ENCODE results near the gene COX19. TPM values are rescaled to one million over a fixed set of nuclear protein-coding genes. Genes with fewer than 3 reads are reported as not detected.

Gene COX19
- total and polyA plus RNA-seq, 12 donors, result 3.7 to 9.1 (median 6.1) TPM

DNA sequence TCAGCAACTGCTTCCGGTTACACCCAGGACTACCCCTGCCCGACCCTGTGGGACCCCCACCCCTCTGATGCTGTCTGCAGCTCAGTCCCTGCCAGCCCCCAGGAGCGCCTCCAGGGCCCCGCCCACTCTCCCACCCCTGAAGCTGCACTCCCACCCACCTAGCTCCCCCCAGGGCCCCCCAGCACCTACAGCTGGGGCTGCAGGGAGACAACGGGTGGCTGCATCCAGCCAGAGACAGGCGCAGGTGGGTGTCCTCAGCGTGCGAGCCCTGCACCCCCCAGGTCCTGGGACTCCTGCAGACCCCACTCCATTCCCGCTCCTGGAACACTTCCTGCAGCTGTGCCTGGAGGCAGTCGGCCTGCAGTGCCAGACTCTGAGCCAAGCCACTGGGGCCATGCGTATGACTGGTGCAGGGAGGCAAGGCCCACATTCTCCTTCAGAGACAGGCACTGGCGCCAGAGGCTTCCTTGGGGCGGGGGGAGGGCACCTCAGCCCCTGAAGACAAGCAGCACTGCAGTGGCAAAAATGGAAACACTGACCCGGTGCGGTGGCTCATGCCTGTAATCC lies 13.7 kb upstream of the COX19 start:
- H3K27me3 ChIP-seq, result peaks cover 11 to 51% (median 46%) of the 10 kb centered on the region in 7 donors
- DNase-seq (no peak), ATAC-seq (no peak)
- H3K4me1 ChIP-seq, result peaks cover 0 to 31% (median 17%) of the 10 kb centered on the region in 9 donors
- WGBS, 2 donors, result 57 to 59% methylated on average over 15 of the region's 15 CpGs
- no peaks in the 10 kb centered on the region for H3K36me3 ChIP-seq
- no peak overlapping the region for H3K4me3 ChIP-seq
- no peak overlapping the region for H3K27ac ChIP-seq
- no peaks in the 10 kb centered on the region for H3K9me3 ChIP-seq
- TF ChIP-seq, protein P1, sequence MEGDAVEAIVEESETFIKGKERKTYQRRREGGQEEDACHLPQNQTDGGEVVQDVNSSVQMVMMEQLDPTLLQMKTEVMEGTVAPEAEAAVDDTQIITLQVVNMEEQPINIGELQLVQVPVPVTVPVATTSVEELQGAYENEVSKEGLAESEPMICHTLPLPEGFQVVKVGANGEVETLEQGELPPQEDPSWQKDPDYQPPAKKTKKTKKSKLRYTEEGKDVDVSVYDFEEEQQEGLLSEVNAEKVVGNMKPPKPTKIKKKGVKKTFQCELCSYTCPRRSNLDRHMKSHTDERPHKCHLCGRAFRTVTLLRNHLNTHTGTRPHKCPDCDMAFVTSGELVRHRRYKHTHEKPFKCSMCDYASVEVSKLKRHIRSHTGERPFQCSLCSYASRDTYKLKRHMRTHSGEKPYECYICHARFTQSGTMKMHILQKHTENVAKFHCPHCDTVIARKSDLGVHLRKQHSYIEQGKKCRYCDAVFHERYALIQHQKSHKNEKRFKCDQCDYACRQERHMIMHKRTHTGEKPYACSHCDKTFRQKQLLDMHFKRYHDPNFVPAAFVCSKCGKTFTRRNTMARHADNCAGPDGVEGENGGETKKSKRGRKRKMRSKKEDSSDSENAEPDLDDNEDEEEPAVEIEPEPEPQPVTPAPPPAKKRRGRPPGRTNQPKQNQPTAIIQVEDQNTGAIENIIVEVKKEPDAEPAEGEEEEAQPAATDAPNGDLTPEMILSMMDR (IDR thresholded peaks at IDR 0.05), result no peak
- intact Hi-C loops (cut with DNase I), result loop anchor here in 1 of 10 donors (10.0 kb wide), 1 partner anchor 166 kb away; no protein-coding TSS in a partner anchor

DNA sequence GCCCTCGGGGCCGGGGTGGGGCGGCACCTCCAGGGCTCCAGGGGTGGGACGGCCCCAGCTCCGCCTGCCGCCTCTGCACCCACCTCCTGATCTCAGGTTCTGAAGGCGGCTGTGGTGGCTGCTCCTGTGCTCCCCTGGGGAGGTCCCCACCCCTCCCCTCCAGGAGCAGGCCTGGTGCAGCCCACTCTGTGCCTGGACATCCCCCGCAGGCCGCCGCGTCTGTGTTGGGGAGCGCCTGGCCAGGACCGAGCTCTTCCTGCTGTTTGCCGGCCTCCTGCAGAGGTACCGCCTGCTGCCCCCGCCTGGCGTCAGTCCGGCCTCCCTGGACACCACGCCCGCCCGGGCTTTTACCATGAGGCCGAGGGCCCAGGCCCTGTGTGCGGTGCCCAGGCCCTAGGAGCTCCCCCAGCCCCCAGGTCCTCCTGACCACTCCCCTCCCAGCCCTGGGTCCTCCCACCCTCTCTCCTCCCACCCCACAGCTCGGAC lies 13.1 kb upstream of the COX19 start:
- intact Hi-C loops (cut with DNase I), result loop anchor here in 1 of 10 donors (10.0 kb wide), 1 partner anchor 166 kb away; no protein-coding TSS in a partner anchor
- Histone ChIP-seq H3K4me3 (no peak overlapping the region), H3K36me3 (no peaks in the 10 kb centered on the region), H3K27me3 (peaks cover 11 to 57% (median 52%) of the 10 kb centered on the region in 7 donors), H3K9me3 (no peaks in the 10 kb centered on the region), H3K27ac (no peak overlapping the region), H3K4me1 (peaks cover 0 to 29% (median 15%) of the 10 kb centered on the region in 9 donors)
- ATAC-seq (no peak), DNase-seq (no peak)
- TF ChIP-seq, protein P1 (IDR thresholded peaks at IDR 0.05), result no peak
- 12 to 19% methylated on average over 23 to 24 of the region's 24 CpGs for WGBS, 2 donors

DNA sequence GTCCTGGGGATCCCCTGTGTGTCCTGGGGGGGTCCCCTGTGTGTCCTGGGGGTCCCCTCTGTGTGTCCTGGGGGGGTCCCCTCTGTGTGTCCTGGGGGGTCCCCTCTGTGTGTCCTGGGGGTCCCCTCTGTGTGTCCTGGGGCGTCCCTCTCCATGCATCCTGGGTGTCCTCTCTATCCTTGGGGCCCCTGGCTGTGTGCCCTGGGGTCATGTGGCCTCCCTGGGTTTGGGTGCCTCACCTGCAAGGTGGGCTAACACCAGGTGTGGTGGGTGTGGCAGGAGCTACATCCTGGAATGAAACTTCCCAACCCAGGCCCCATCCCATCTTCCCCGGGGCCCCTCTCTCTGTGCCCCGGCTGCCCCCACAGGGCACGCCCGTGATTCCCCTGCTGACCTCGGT lies 12.6 kb upstream of the COX19 start:
- DNase-seq (no peak), ATAC-seq (no peak)
- H3K27me3 ChIP-seq, result peaks cover 11 to 61% (median 55%) of the 10 kb centered on the region in 7 donors
- intact Hi-C loops (cut with DNase I), result loop anchor here in 1 of 10 donors (10.0 kb wide), 1 partner anchor 167 kb away; no protein-coding TSS in a partner anchor
- WGBS, 2 donors, result 36 to 50% methylated on average over 6 of the region's 6 CpGs
- TF ChIP-seq, protein P1 (IDR thresholded peaks at IDR 0.05), result no peak
- no peak overlapping the region for H3K4me3 ChIP-seq
- H3K27ac ChIP-seq, result no peak overlapping the region
- H3K4me1 ChIP-seq, result peaks cover 0 to 24% (median 12%) of the 10 kb centered on the region in 9 donors
- H3K9me3 ChIP-seq, result no peaks in the 10 kb centered on the region
- H3K36me3 ChIP-seq, result no peaks in the 10 kb centered on the region

DNA sequence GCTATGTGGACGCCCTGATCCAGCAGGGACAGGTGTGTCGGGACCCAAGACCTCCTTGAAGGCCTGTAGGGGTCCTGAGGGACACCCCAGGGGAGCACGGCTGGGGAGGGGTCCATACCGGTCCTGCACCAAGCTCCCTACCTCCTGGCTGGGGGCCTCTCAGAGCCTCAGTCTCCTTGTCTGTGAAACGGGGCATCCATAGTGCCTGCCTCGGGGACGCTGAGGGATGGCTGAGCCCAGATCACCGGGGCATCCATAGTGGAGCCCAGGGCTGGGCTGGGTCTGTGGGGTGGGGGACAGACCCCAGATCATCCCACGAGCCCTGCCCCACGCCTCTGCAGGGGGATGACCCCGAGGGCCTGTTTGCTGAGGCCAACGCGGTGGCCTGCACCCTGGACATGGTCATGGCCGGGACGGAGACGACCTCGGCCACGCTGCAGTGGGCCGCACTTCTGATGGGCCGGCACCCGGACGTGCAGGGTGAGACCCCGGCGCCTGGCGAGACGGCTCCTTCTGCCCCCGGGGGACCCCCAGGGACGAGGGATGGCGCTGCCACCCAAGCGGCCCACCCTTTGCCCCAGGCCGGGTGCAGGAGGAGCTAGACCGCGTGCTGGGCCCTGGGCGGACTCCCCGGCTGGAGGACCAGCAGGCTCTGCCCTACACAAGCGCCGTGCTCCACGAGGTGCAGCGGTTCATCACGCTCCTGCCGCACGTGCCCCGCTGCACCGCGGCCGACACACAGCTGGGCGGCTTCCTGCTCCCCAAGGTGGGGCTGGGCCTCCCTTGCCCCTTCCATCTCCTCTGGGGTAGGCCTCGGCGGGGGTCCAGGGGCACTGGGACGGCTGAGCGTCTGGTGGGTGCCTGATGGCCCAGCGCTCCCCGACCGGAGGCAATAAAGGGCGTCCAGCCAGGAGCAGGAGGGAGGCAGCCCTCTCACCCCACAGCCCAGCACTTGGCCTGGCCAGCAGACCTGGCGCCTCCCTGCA lies 11.7 kb upstream of the COX19 start:
- TF ChIP-seq, protein P1 (IDR thresholded peaks at IDR 0.05), result no peak
- Histone ChIP-seq H3K4me3 (no peak overlapping the region), H3K4me1 (peaks cover 0 to 20% (median 10%) of the 10 kb centered on the region in 9 donors), H3K27ac (no peak overlapping the region), H3K36me3 (no peaks in the 10 kb centered on the region), H3K27me3 (peaks cover 11 to 63% (median 55%) of the 10 kb centered on the region in 7 donors), H3K9me3 (no peaks in the 10 kb centered on the region)
- ATAC-seq (no peak), DNase-seq (no peak)
- WGBS, 2 donors, result 79 to 86% methylated on average over 56 of the region's 56 CpGs
- intact Hi-C loops (cut with DNase I), result loop anchor here in 1 of 10 donors (10.0 kb wide), 1 partner anchor 168 kb away; no protein-coding TSS in a partner anchor
